C4-2B (cell line): ENCODE measurements around the gene LRMDA.

Experiments used
- CTCF ChIP-seq: fragments of 450-650 bp; conservative IDR thresholded peaks from 2 replicates; pipeline ENCODE4 v1.5.1; 2017; ENCODE audit warnings: mild to moderate bottlenecking
- ZFX ChIP-seq: fragments of 450-650 bp; IDR thresholded peaks from 2 replicates; pipeline ENCODE4 v1.6.1; 2017

GRCh38 chr10:75492173-75492925, 60.9 kb downstream of the LRMDA start:
- TF ChIP-seq CTCF: no peak
- no peak for TF ChIP-seq ZFX
